Neural progenitor cell (in vitro differentiated cells): ENCODE data around the gene MCRIP2. TPM values are rescaled to one million over a fixed set of nuclear protein-coding genes. Genes with fewer than 3 reads are reported as not detected.

Source experiments
- DNase-seq: peaks from one replicate; pipeline ENCODE4 v3.0.0-alpha.2; 2016; ENCODE audit warnings: low spot score
- H2AFZ ChIP-seq: fragments of 200-600 bp; sonication (generic); replicated peaks from 2 replicates; pipeline ENCODE4 v1.6.1; 2016; ENCODE audit warnings: antibody characterized with exemption
- H3F3A ChIP-seq: fragments of 200-600 bp; sonication (generic); 2 replicates; pipeline ENCODE4 v1.6.1; 2016; ENCODE audit warnings: antibody characterized with exemption, low read depth
- H3K27ac ChIP-seq: fragments of 200-600 bp; sonication (generic); 2 replicates; pipeline ENCODE4 v1.5.1; 2016; ENCODE audit warnings: mild to moderate bottlenecking
- H3K27me3 ChIP-seq: fragments of 200-600 bp; sonication (generic); 2 replicates; pipeline ENCODE4 v1.6.1; 2016; ENCODE audit warnings: mild to moderate bottlenecking, moderate library complexity
- H3K36me3 ChIP-seq: fragments of 200-600 bp; sonication (generic); 2 replicates; pipeline ENCODE4 v1.5.1; 2016
- H3K4me1 ChIP-seq: fragments of 200-600 bp; sonication (generic); 2 replicates; pipeline ENCODE4 v1.6.1; 2016; ENCODE audit warnings: mixed run types
- H3K4me2 ChIP-seq: fragments of 200-600 bp; sonication (generic); 2 replicates; pipeline ENCODE4 v1.6.1; 2016
- H3K4me3 ChIP-seq: fragments of 200-600 bp; sonication (generic); 2 replicates; pipeline ENCODE4 v1.5.1; 2016
- H3K79me2 ChIP-seq: fragments of 200-600 bp; sonication (generic); 2 replicates; pipeline ENCODE4 v1.6.1; 2016; ENCODE audit warnings: low read depth
- H3K9ac ChIP-seq: fragments of 200-600 bp; sonication (generic); 2 replicates; pipeline ENCODE4 v1.6.1; 2016
- H3K9me3 ChIP-seq: fragments of 200-600 bp; sonication (generic); 2 replicates; pipeline ENCODE4 v1.5.1; 2016; ENCODE audit warnings: low read depth
- H4K20me1 ChIP-seq: fragments of 200-600 bp; sonication (generic); 2 replicates; pipeline ENCODE4 v1.6.1; 2016; ENCODE audit warnings: low read depth
- H3K27ac Mint-ChIP-seq: 3 replicates; pipeline ENCODE4 v1.8.0; 2021; ENCODE audit warnings: mixed read lengths
- H3K27me3 Mint-ChIP-seq: 2 replicates; pipeline ENCODE4 v1.8.0; 2022; ENCODE audit warnings: low read depth, mild to moderate bottlenecking, inconsistent platforms, moderate library complexity, mixed read lengths; ENCODE audit not compliant: insufficient read depth
- H3K36me3 Mint-ChIP-seq: 3 replicates; pipeline ENCODE4 v1.8.0; 2021; ENCODE audit warnings: mixed read lengths
- H3K4me1 Mint-ChIP-seq: 3 replicates; pipeline ENCODE4 v1.8.0; 2021; ENCODE audit warnings: mixed read lengths
- H3K4me3 Mint-ChIP-seq: 3 replicates; pipeline ENCODE4 v1.8.0; 2021; ENCODE audit warnings: mild to moderate bottlenecking, moderate library complexity, mixed read lengths
- H3K9me3 Mint-ChIP-seq: 3 replicates; pipeline ENCODE4 v1.8.0; 2020; ENCODE audit warnings: mixed read lengths
- CTCF ChIP-seq: fragments of 200-600 bp; sonication (generic); IDR thresholded peaks from 2 replicates; pipeline ENCODE4 v1.5.1; 2017; ENCODE audit warnings: antibody characterized with exemption, mild to moderate bottlenecking
- EZH2 ChIP-seq: fragments of 200-600 bp; sonication (generic); IDR thresholded peaks from 2 replicates; pipeline ENCODE4 v1.6.1; 2017; ENCODE audit warnings: antibody characterized with exemption, mild to moderate bottlenecking, moderate library complexity
- EZH2phosphoT487 ChIP-seq: fragments of 200-600 bp; sonication (generic); IDR thresholded peaks from 2 replicates; pipeline ENCODE4 v1.6.1; 2017; ENCODE audit warnings: antibody characterized with exemption
- total RNA-seq: library from RNA; depleted of rRNA; stranded (reverse); fragments of >200 nt; gene quantifications from 2 replicates; pipeline ENCODE4 v1.2.3, GENCODE V29; 2015; ENCODE audit warnings: low replicate concordance

Gene MCRIP2
- total RNA-seq, 1 donor from 2014 or later, result 1.5 TPM

- H3K4me1 ChIP-seq, result peaks cover 3% of the 10 kb centered on the region
- H3K4me2 ChIP-seq, result no peak overlapping the region
- Mint-ChIP-seq H3K9me3 (no peaks in the 10 kb centered on the region), H3K4me3 (peak overlapping the region; percentile 69), H3K27ac (no peak overlapping the region), H3K27me3 (peaks cover 8% of the 10 kb centered on the region), H3K36me3 (peaks cover 17% of the 10 kb centered on the region), H3K4me1 (peaks cover 19% of the 10 kb centered on the region)
- peaks cover 25% of the 10 kb centered on the region for H3K79me2 ChIP-seq
- H2AFZ ChIP-seq, result no peak overlapping the region
- no peak for DNase-seq
- TF ChIP-seq CTCF (no peak), EZH2 (no peak), EZH2phosphoT487 (no peak)
- H3K27me3 ChIP-seq, result peaks cover 14% of the 10 kb centered on the region
- no peak overlapping the region for H3K4me3 ChIP-seq
- peaks cover 6% of the 10 kb centered on the region for H3F3A ChIP-seq
- H4K20me1 ChIP-seq, result peaks cover 60% of the 10 kb centered on the region
- no peaks in the 10 kb centered on the region for H3K9me3 ChIP-seq
- H3K27ac ChIP-seq, result no peak overlapping the region
- H3K9ac ChIP-seq, result no peak overlapping the region
- no peaks in the 10 kb centered on the region for H3K36me3 ChIP-seq
These were observed 48.2 kb upstream of the MCRIP2 start for GRCh38 chr16:593406-593805.

GRCh38 chr16:593807-594206 is 47.8 kb upstream of the MCRIP2 start:
- H3K9me3 ChIP-seq, result no peaks in the 10 kb centered on the region
- H3K36me3 ChIP-seq, result no peaks in the 10 kb centered on the region
- Mint-ChIP-seq H3K4me1 (peaks cover 18% of the 10 kb centered on the region), H3K9me3 (no peaks in the 10 kb centered on the region), H3K27me3 (peaks cover 10% of the 10 kb centered on the region), H3K36me3 (peaks cover 19% of the 10 kb centered on the region), H3K4me3 (peak overlapping the region; percentile 69), H3K27ac (no peak overlapping the region)
- no peak overlapping the region for H3K27ac ChIP-seq
- TF ChIP-seq EZH2phosphoT487 (no peak), EZH2 (no peak), CTCF (no peak)
- no peak overlapping the region for H3K4me2 ChIP-seq
- H3F3A ChIP-seq, result peaks cover 2% of the 10 kb centered on the region
- H4K20me1 ChIP-seq, result peaks cover 58% of the 10 kb centered on the region
- no peak overlapping the region for H2AFZ ChIP-seq
- H3K4me1 ChIP-seq, result peaks cover 3% of the 10 kb centered on the region
- no peak overlapping the region for H3K9ac ChIP-seq
- DNase-seq, result no peak
- H3K79me2 ChIP-seq, result peaks cover 23% of the 10 kb centered on the region
- H3K27me3 ChIP-seq, result peaks cover 14% of the 10 kb centered on the region
- no peak overlapping the region for H3K4me3 ChIP-seq

- Histone ChIP-seq H3K4me1 (peaks cover 3% of the 10 kb centered on the region), H3K27me3 (peaks cover 14% of the 10 kb centered on the region), H3K36me3 (no peaks in the 10 kb centered on the region), H3K4me3 (no peak overlapping the region), H3K27ac (no peak overlapping the region), H3K9ac (no peak overlapping the region), H3F3A (no peaks in the 10 kb centered on the region), H2AFZ (no peak overlapping the region), H3K9me3 (no peaks in the 10 kb centered on the region), H4K20me1 (peaks cover 58% of the 10 kb centered on the region), H3K4me2 (no peak overlapping the region), H3K79me2 (peaks cover 23% of the 10 kb centered on the region)
- Mint-ChIP-seq H3K9me3 (no peaks in the 10 kb centered on the region), H3K4me1 (peaks cover 18% of the 10 kb centered on the region), H3K36me3 (peaks cover 21% of the 10 kb centered on the region), H3K4me3 (no peak overlapping the region), H3K27me3 (peaks cover 10% of the 10 kb centered on the region), H3K27ac (peak overlapping the region; percentile 53)
- no peak for TF ChIP-seq EZH2
- no peak for TF ChIP-seq EZH2phosphoT487
- TF ChIP-seq CTCF, result no peak
- no peak for DNase-seq
These were observed 46.5 kb upstream of the MCRIP2 start for GRCh38 chr16:595094-595528.
